K562 (cell line): ENCODE measurements around the gene TBXAS1. TPM values are rescaled to one million over a fixed set of nuclear protein-coding genes. Genes with fewer than 3 reads are reported as not detected.

ENCODE experiments used
- ATAC-seq: fragments of 200-7000 bp; cut with Tn5 transposase; 3 replicates; pipeline ENCODE4 v1.9.1; 2020; ENCODE audit warnings: moderate library complexity
- BruUV-seq: library from RNA; stranded (reverse); fragments of 400-500 nt; replicated peaks from 2 replicates; lab custom pipeline; 2021; lab: Mats Ljungman, UMichigan
- CTCF ChIA-PET: fragments of 300-600 bp; formaldehyde crosslinking; extraction: SDS; loops from one replicate; lab custom pipeline; 2021; ENCODE audit warnings: low intra/inter-chr PET ratio; lab: Yijun Ruan, JAX
- POLR2A ChIA-PET: fragments of 300-600, 350-650 bp; sonication (Branson Sonifier 250); formaldehyde crosslinking; extraction: SDS; loops from one replicate; lab custom pipeline; 2021; ENCODE audit warnings: antibody characterized with exemption, inconsistent platforms; lab: Yijun Ruan, JAX
- DNase-seq, 4 experiments: peaks; one replicate each; pipeline versions ENCODE4 v3.0.0 to v3.0.0-alpha.2; 2011 to 2018; ENCODE audit warnings: low spot score in 3 of 4, mixed read lengths in 3 of 4; ENCODE audit errors: extremely low read depth in 1 of 4
- FAIRE-seq: peaks from 2 replicates; lab custom pipeline; 2011; peaks lifted over from hg19 to GRCh38; lab: Jason Lieb, UNC
- H2AFZ ChIP-seq: 2 replicates; pipeline ENCODE4 v1.6.0; 2011; ENCODE audit warnings: low read depth, low read length, control low read depth, inconsistent platforms
- H3K27ac ChIP-seq: fragments of 200-600 bp; 3 replicates; pipeline ENCODE4 v1.8.0; 2011; ENCODE audit warnings: low read depth, mild to moderate bottlenecking, control low read depth, inconsistent platforms, low read length, moderate library complexity, mixed read lengths; ENCODE audit errors: extremely low read depth
- H3K27me3 ChIP-seq, 2 experiments: fragments of 300-600 bp in 1 of 2; 2 replicates in 1 of 2; 3 replicates in 1 of 2; pipeline versions ENCODE4 v1.6.0 to v1.8.0; 2011; ENCODE audit warnings: inconsistent platforms in 2 of 2, low read length in 2 of 2, mild to moderate bottlenecking in 1 of 2, mixed read lengths in 1 of 2, moderate library complexity in 1 of 2; ENCODE audit not compliant: control insufficient read depth in 2 of 2, insufficient read depth in 2 of 2
- H3K36me3 ChIP-seq: fragments of 300-600 bp; 3 replicates; pipeline ENCODE4 v1.8.0; 2011; ENCODE audit warnings: mild to moderate bottlenecking, low read length, inconsistent platforms; ENCODE audit not compliant: control insufficient read depth, insufficient read depth
- H3K4me1 ChIP-seq, 2 experiments: fragments of 200-600 bp in 1 of 2; replicated peaks in 1 of 2; 2 replicates in 1 of 2; 3 replicates in 1 of 2; pipeline versions ENCODE4 v1.5.1 to v1.8.0; 2011; ENCODE audit warnings: inconsistent platforms in 2 of 2, low read length in 2 of 2, mild to moderate bottlenecking in 1 of 2, mixed read lengths in 1 of 2, moderate library complexity in 1 of 2; ENCODE audit not compliant: control insufficient read depth in 2 of 2, insufficient read depth in 2 of 2
- H3K4me2 ChIP-seq: 2 replicates; pipeline ENCODE4 v1.6.1; 2011; ENCODE audit warnings: low read length, control low read depth, inconsistent platforms, mixed read lengths; ENCODE audit not compliant: insufficient read depth
- H3K4me3 ChIP-seq: fragments of 200-600 bp; sonication (generic), shearing (Covaris generic); 2 replicates; pipeline ENCODE4 v1.5.1; 2016; ENCODE audit warnings: control low read depth, inconsistent platforms
- H3K79me2 ChIP-seq: fragments of 200-600 bp; 3 replicates; pipeline ENCODE4 v1.8.0; 2011; ENCODE audit warnings: low read length, inconsistent platforms; ENCODE audit not compliant: control insufficient read depth, insufficient read depth
- H3K9ac ChIP-seq, 2 experiments: 2 replicates each; pipeline versions ENCODE4 v1.6.0 to v1.6.1; 2011; ENCODE audit warnings: low read depth in 2 of 2, low read length in 2 of 2, control low read depth in 1 of 2, inconsistent platforms in 1 of 2, mild to moderate bottlenecking in 1 of 2, mixed read lengths in 1 of 2; ENCODE audit not compliant: insufficient read depth in 1 of 2
- H3K9me1 ChIP-seq: one replicate; pipeline ENCODE4 v1.6.0; 2011; ENCODE audit warnings: inconsistent platforms, mild to moderate bottlenecking, low read length, moderate library complexity; ENCODE audit not compliant: control insufficient read depth, insufficient read depth
- H3K9me3 ChIP-seq: replicated peaks from 2 replicates; pipeline ENCODE4 v1.5.1; 2011; ENCODE audit warnings: low read depth, low read length, inconsistent platforms; ENCODE audit not compliant: control insufficient read depth, insufficient read depth
- H4K20me1 ChIP-seq: replicated peaks from 2 replicates; pipeline ENCODE4 v1.6.1; 2011; ENCODE audit warnings: low read length, inconsistent platforms, mixed read lengths; ENCODE audit not compliant: control insufficient read depth, insufficient read depth
- CREB5 ChIP-seq: fragments of 250-450 bp; sonication (Bioruptor Pico); IDR thresholded peaks from 2 replicates; pipeline ENCODE4 v1.5.0; 2020; ENCODE audit warnings: mild to moderate bottlenecking
- DDX20 ChIP-seq: fragments of 450-650 bp; IDR thresholded peaks from 2 replicates; pipeline ENCODE4 v1.6.1; 2016; ENCODE audit warnings: missing genetic modification characterization, low read depth, mild to moderate bottlenecking, missing compliant biosample characterization, moderate library complexity
- FOXK1 ChIP-seq: sonication (generic); formaldehyde crosslinking; IDR thresholded peaks from 2 replicates; pipeline ENCODE4 v1.8.0; 2022; ENCODE audit warnings: missing genetic modification reagents, mild to moderate bottlenecking, borderline replicate concordance
- FOXO4 ChIP-seq: fragments of 450-650 bp; formaldehyde crosslinking; IDR thresholded peaks from 2 replicates; pipeline ENCODE4 v1.4.0; 2020; ENCODE audit warnings: mild to moderate bottlenecking, moderate library complexity
- KAT8 ChIP-seq: fragments of 450-650 bp; IDR thresholded peaks from 2 replicates; pipeline ENCODE4 v1.6.1; 2016; ENCODE audit warnings: low read depth, mild to moderate bottlenecking
- NFRKB ChIP-seq: fragments of 450-650 bp; IDR thresholded peaks from 2 replicates; pipeline ENCODE4 v1.6.1; 2016; ENCODE audit warnings: low read depth
- SAFB2 ChIP-seq: fragments of 200-400 bp; formaldehyde crosslinking; IDR thresholded peaks from 2 replicates; pipeline ENCODE4 v1.6.1; 2018; ENCODE audit warnings: borderline replicate concordance, low read length, low read depth, moderate library complexity; ENCODE audit not compliant: severe bottlenecking
- U2AF2 ChIP-seq: fragments of 200-400 bp; formaldehyde crosslinking; optimal IDR thresholded peaks from 2 replicates; pipeline ENCODE3; 2017; ENCODE audit warnings: low read depth, mild to moderate bottlenecking, low read length
- USF2 ChIP-seq: sonication (generic); formaldehyde crosslinking; IDR thresholded peaks from 2 replicates; pipeline ENCODE4 v1.5.0; 2020; ENCODE audit warnings: missing genetic modification reagents
- ZC3H8 ChIP-seq: fragments of 450-650 bp; IDR thresholded peaks from 2 replicates; pipeline ENCODE4 v1.6.1; 2017
- ZNF146 ChIP-seq: IDR thresholded peaks from one replicate; pipeline ENCODE4 v1.6.1; 2018; ENCODE audit warnings: missing compliant biosample characterization; ENCODE audit not compliant: unreplicated experiment
- ZNF277 ChIP-seq: fragments of 250-450 bp; sonication (Bioruptor Pico); IDR thresholded peaks from 2 replicates; pipeline ENCODE4 v1.8.0; 2022; ENCODE audit warnings: inconsistent platforms, mild to moderate bottlenecking, moderate library complexity, borderline replicate concordance
- WGBS: fragments of 100-300 bp; shearing (Covaris generic); methylation state at CpG from one replicate; pipeline ENCODE4 v1.1.6; 2016; ENCODE audit warnings: low coverage, mixed read lengths; ENCODE audit not compliant: insufficient coverage; ENCODE audit errors: missing lambda C conversion rate; 5-methylcytosine and 5-hydroxymethylcytosine counted together
- in situ Hi-C: fragments of 300-500 bp; cut with MboI; formaldehyde crosslinking; loops from 4 replicates; pipeline ENCODE4 v1.15.0; 2018; ENCODE audit warnings: inconsistent platforms, mixed read lengths
- intact Hi-C: fragments of 100-400 bp; cut with micrococcal nuclease; formaldehyde crosslinking; loops from 2 replicates; pipeline ENCODE4 v1.14.2; 2022
- polyA plus RNA-seq, 8 experiments: library from polyadenylated mRNA; depleted of rRNA in 4 of 8; stranded (reverse) in 5 of 8; unstranded in 3 of 8; fragments of >200 nt; fragmentation: Nextera tagmentation in 2 of 8; fragmentation: Illumina TruSeq in 1 of 8; extraction: Ambion mirVana in 2 of 8; extraction: Trizol in 1 of 8; gene quantifications; 2 replicates each; pipeline versions ENCODE4 v1.2.1 to v1.2.3, GENCODE V29; 2011 to 2014; ENCODE audit warnings: inconsistent platforms in 1 of 8, missing spikeins in 1 of 8
- total RNA-seq, 7 experiments: library from RNA; depleted of rRNA in 6 of 7; stranded (reverse); fragments of >200 nt in 6 of 7; fragmentation: Illumina TruSeq in 2 of 7; extraction: Trizol in 2 of 7; gene quantifications; 2 replicates each; pipeline versions ENCODE4 v1.2.1 to v1.2.3, GENCODE V29; 2011 to 2021; ENCODE audit warnings: low replicate concordance in 1 of 7

TBXAS1 gene
- total and polyA plus RNA-seq, 9 of the 15 experiments (the other 6 are each of a cell fraction or from before 2014, with no cell fraction given): 1.1 to 8.3 (median 1.9) TPM

- peak overlapping the region; percentile 79 for H3K4me2 ChIP-seq
- H4K20me1 ChIP-seq: no peaks in the 10 kb centered on the region
- H3K9me3 ChIP-seq: peaks cover 8% of the 10 kb centered on the region
- intact Hi-C loops: loop anchor here (5.0 kb wide), 1 partner anchor 261 kb away; no protein-coding TSS in a partner anchor
- no peak overlapping the region; the same call in 1 of the 2 replicates for H3K4me3 ChIP-seq
- peak overlapping the region; percentile 39 to 64; a peak in 3 of 4 replicates for H3K9ac ChIP-seq
- H3K27ac ChIP-seq: peak overlapping the region; percentile 58
- peak overlapping the region; percentile 60 for H2AFZ ChIP-seq
- FAIRE-seq (peak; percentile 73), ATAC-seq (peak; percentile 45), DNase-seq (peak in 3 of 4 experiments; percentile 31 to 90 (median 72))
- H3K36me3 ChIP-seq: peaks cover 18% of the 10 kb centered on the region
- ChIA-PET CTCF (no interaction called here), POLR2A (interaction anchor here (0.5 to 2.2 kb wide), 8 partner anchors 9 to 134 kb away, joined by 3 to 14 read pairs (median 3); no protein-coding TSS in a partner anchor)
- 33% methylated on average over 11 of the region's 11 CpGs for WGBS
- BruUV-seq: TSS peak; percentile 37
- H3K9me1 ChIP-seq: no peaks in the 10 kb centered on the region
- H3K4me1 ChIP-seq: peaks cover 28 to 45% of the 10 kb centered on the region in 2 experiments
- H3K79me2 ChIP-seq: peaks cover 37% of the 10 kb centered on the region
- in situ Hi-C loops: no loop called here
- H3K27me3 ChIP-seq: no peaks in the 10 kb centered on the region
- TF ChIP-seq CREB5 (no peak), NFRKB (0 out of 2 replicates have a peak, but pooled peaks have one; percentile 18), FOXO4 (CRISPR knock-in tag) (no peak), USF2 (CRISPR knock-in tag) (no peak), DDX20 (tag) (no peak), ZNF277 (CRISPR knock-in tag) (no peak), FOXK1 (CRISPR knock-in tag) (no peak), KAT8 (no peak), ZC3H8 (no peak), U2AF2 (no peak), ZNF146 (CRISPR knock-in tag) (no peak), SAFB2 (no peak)
These were observed 231.9 kb downstream of the TBXAS1 start for GRCh38 chr7:140060788-140061606.
